C4-2B (cell line): ENCODE measurements around the gene RANBP17.
"Not testable (repeated sequence)": the region's sequence is repeated elsewhere in the genome, so short reads cannot be mapped to it uniquely, and the experiment has no call there.

Experiments
- H3K27ac ChIP-seq: fragments of 450-650 bp; 2 replicates; pipeline ENCODE4 v1.5.1; 2017
- ZFX ChIP-seq: fragments of 450-650 bp; IDR thresholded peaks from 2 replicates; pipeline ENCODE4 v1.6.1; 2017
- TF ChIP-seq, protein P1 (sequence below): fragments of 450-650 bp; conservative IDR thresholded peaks from 2 replicates; pipeline ENCODE4 v1.5.1; 2017; ENCODE audit warnings: mild to moderate bottlenecking

Gene RANBP17

DNA sequence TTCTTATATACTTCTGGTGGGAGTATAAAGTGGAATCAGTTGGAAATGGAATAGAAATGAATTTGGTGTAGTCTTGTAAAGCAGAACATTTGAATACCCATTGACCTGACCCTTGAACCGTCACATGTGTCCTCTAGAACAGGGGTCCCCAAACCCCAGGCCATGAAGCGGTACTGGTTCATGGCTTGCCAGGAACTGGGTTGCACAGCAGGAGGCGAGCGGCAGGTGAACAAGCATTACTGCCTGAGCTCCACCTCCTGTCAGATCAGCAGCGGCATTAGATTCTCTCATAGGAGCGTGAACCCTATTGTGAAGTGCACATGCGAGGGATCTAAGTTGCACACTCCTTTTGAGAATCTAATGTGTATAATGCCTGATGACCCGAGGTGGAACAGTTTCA is 80.0 kb downstream of the RANBP17 start:
- TF ChIP-seq ZFX, result no peak
- TF ChIP-seq, protein P1, sequence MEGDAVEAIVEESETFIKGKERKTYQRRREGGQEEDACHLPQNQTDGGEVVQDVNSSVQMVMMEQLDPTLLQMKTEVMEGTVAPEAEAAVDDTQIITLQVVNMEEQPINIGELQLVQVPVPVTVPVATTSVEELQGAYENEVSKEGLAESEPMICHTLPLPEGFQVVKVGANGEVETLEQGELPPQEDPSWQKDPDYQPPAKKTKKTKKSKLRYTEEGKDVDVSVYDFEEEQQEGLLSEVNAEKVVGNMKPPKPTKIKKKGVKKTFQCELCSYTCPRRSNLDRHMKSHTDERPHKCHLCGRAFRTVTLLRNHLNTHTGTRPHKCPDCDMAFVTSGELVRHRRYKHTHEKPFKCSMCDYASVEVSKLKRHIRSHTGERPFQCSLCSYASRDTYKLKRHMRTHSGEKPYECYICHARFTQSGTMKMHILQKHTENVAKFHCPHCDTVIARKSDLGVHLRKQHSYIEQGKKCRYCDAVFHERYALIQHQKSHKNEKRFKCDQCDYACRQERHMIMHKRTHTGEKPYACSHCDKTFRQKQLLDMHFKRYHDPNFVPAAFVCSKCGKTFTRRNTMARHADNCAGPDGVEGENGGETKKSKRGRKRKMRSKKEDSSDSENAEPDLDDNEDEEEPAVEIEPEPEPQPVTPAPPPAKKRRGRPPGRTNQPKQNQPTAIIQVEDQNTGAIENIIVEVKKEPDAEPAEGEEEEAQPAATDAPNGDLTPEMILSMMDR, result no peak

DNA sequence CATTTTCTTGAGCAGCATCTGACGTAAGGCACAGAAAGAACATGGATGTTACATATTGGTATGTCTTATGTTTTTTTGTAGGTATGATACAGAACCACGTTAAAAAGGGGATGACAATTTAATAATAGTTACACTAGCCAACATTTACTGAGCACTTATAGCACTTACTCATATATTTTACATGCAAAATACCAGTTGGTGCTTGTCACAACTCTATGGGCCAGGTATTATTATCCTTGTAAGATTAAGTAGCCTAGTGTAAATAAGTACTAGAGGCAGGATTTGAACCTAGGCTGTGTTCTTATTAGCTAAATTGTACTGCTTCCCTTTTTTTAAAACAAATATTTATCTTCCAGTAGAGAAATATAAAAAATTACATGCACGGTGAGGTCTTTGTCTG is 83.5 kb downstream of the RANBP17 start:
- no peak overlapping the region for H3K27ac ChIP-seq
- TF ChIP-seq, protein P1, result no peak
- no peak for TF ChIP-seq ZFX

More for the DNA sequence above, 80.0 kb downstream of the RANBP17 start:
- H3K27ac ChIP-seq, result no peak overlapping the region

DNA sequence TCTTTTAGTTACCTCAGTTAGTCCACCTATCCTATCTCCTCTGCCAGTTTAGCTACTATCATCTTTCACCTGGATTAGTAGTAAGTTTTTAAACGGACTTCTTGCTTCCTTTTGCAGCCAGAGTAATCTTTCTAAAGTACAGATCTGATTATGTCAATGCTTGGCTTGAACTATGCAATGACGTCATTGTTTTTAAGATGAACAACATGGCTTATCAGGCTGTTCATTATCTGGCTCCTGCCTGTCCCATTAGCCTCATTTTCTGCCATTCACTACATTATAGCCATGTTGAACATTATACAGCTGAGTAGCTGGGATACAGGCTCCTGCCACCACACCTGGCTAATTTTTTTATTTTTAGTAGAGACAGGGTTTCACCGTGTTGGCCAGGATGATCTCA is 98.7 kb downstream of the RANBP17 start:
- no peak overlapping the region for H3K27ac ChIP-seq
- no peak for TF ChIP-seq ZFX
- TF ChIP-seq, protein P1, result no peak

DNA sequence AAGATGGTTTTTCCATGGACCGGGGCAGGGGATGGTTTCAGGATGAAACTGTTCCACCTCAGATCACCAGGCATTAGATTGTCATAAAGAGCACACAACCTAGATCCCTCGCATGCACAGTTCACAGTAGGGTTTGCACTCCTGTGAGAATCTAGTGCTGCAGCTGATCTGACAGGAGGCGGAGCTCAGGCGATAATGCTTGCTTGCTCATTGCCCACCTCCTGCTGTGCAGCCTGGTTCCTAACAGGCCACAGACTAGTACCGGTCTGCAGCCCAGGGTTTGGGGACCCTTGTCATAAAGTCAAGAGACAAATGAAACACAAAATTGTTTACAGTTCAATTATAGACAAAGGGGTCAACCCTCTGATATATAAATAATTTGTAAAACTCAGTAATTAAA is 101.7 kb downstream of the RANBP17 start:
- TF ChIP-seq, protein P1, result no peak
- no peak for TF ChIP-seq ZFX
- H3K27ac ChIP-seq, result no peak overlapping the region

DNA sequence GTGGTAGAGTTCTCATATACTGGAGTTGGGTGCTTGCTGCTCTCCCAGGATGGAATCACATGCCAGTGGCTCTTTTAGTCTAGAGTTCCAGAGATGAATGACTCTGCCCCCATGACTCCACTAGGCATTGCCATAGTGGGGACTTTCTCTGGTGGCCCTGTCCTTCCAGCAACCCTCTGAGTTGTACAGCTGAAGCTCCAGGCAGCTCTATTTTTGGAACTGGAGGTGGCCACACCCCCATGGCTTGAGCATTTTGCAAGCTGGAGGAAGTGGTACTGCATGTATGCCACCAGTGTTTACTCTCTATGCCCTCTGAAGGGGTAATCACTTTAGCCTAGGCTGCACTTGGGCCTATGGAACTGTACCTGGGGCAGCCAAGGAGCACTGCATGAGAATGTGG is 112.6 kb downstream of the RANBP17 start:
- H3K27ac ChIP-seq, result no peak overlapping the region
- TF ChIP-seq, protein P1, result no peak
- TF ChIP-seq ZFX, result no peak

DNA sequence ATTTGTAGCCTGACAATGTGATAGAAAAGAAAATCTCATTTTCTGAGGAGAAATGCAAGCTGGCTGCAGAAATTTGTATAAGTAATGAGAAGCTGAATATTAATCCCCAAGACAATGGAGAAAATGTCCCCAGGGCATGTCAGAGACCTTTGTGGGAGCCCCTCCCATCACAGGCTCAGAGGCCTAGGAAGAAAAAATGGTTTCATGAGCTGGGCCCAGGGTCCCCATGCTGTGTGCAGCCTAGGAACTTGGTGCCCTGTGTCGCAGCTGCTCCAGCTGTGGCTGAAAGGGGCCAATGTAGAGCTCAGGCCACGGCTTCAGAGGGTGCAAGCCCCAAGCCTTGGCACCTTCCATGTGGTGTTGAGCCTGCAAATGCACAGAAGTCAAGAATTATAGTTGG is 118.4 kb downstream of the RANBP17 start:
- not testable (repeated sequence) for H3K27ac ChIP-seq

DNA sequence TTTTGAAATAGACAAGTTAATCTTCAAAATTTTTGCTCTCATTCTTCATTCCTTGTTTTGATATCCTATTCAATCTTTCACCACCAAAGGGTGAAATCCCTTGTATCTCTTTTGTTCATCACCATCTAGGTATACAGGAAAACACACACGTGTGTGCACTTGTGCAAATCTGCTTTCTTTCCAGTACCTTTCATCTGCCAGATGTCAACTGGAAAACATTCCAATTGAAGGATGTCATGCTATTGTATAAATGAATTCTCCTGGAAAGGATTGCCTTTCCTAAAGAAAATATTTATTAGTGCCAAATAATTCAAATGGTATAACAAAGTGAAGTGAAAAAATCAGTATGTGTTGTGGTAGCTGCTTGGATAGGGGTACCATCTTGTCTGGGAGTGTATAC is 123.7 kb downstream of the RANBP17 start:
- H3K27ac ChIP-seq, result no peak overlapping the region
- TF ChIP-seq, protein P1, result no peak
- no peak for TF ChIP-seq ZFX

DNA sequence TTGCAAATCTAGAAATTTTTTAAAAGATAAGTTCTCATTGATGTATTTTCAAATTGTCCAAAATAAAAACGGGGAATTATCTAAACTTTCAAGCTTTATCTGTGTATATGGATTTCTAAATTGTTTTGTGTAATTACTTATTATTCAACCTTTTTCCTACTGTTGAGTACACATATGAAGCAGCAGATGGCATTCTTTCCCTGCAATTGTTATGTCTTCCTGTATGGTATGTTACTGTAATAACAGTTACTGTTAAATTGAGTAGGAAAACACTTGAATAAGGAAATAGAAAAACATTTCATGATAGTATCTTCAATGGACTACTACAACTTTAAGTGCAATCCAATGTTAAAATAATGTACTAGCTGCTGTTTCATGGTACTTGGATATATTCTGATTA is 124.8 kb downstream of the RANBP17 start:
- TF ChIP-seq, protein P1, result peak; percentile 33
- no peak for TF ChIP-seq ZFX
- H3K27ac ChIP-seq, result no peak overlapping the region
